NCI-H2196 (cell line): ENCODE data around the gene ESYT2.

Source experiments
- DNase-seq: peaks from one replicate; lab custom pipeline; 2025; ENCODE audit not compliant: unreplicated experiment; lab: John Stamatoyannopoulos, UW

The ESYT2 gene

DNA sequence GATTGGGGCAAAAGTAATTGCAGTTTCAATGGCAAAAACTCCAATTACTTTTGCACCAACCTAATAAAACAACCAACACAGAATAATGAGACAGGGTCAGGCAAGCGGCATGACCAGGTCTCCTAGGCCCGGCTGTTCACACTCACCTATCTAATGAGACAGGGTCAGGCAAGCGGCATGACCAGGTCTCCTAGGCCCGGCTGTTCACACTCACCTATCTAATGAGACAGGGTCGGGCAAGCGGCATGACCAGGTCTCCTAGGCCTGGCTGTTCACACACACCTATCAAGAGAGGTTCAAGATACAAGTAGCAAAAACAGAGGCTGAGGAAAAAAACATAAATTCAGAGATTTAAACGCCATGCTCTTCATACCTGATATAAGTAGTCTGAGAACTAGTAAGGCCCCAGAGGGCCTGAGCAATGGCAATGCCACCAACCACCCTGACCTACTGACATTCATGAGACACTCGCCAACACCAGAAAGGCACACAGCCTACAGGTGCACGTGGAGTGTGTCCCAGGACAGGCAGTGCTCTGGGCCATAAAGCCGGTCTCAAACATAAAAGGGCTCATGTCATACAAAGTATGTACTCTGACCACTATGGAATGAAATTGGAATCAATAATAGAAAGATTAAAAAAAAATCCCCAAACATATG lies 84.1 kb downstream of the ESYT2 start:
- DNase-seq: no peak

- DNase-seq: no peak
Observed at GRCh38 chr7:158744070-158744469, 85.2 kb downstream of the ESYT2 start.

- DNase-seq: no peak
Observed at GRCh38 chr7:158743219-158743618, 86.1 kb downstream of the ESYT2 start.

- DNase-seq: no peak
Observed at GRCh38 chr7:158742065-158742821, 87.1 kb downstream of the ESYT2 start.

- DNase-seq: no peak
Observed at GRCh38 chr7:158741294-158741666, 88.0 kb downstream of the ESYT2 start.

GRCh38 chr7:158740657-158741293 lies 88.5 kb downstream of the ESYT2 start:
- DNase-seq: no peak

DNA sequence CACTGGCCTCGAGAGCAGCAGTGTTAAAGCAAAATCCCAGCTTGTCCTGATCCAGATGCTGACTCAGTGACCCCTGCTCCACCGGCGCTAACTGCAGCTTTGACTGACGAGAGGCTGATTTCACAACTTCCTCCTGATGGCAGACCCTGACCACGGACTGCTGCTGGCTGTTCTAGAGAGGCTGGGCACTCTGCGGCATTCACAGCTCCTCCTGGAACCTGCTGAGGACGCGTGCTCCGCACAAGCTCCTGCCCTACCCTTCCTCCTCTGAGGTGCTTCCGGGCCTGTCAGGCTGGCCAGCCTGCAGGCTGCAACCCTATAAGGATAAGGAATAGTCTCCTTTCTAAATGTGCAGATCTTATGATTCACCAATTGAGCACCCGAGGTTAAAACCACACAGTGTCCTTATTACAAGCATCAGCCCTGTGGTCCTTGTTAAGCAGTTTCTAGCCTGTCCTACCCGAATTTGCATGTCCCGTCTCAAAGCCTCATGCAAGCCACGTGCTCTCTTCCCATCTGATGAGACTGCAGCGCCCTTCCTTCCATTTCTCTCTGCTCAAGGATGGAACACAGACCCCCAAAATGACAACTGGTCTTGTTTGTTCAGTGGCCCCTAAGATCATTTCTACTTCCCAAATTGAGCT lies 89.2 kb downstream of the ESYT2 start:
- no peak for DNase-seq

DNA sequence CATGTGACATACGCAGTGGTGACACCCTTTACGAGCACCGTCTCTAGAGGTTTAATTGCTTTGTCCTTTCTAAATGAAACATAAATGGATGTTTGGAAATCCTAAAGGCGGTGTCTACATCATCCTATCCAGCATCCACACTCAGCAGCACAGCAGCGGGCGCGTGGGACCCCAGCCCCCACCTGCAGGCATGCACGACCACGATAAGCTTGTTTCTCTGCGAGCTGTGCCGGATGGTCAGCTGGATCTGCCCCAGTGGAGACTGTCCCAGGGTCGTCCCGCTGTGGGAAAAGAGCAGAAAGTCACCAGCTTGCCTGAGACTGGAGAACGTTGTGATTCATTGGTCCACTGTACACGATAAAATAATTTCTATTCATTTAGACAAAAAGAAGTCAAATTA lies 90.5 kb downstream of the ESYT2 start:
- DNase-seq: no peak

DNA sequence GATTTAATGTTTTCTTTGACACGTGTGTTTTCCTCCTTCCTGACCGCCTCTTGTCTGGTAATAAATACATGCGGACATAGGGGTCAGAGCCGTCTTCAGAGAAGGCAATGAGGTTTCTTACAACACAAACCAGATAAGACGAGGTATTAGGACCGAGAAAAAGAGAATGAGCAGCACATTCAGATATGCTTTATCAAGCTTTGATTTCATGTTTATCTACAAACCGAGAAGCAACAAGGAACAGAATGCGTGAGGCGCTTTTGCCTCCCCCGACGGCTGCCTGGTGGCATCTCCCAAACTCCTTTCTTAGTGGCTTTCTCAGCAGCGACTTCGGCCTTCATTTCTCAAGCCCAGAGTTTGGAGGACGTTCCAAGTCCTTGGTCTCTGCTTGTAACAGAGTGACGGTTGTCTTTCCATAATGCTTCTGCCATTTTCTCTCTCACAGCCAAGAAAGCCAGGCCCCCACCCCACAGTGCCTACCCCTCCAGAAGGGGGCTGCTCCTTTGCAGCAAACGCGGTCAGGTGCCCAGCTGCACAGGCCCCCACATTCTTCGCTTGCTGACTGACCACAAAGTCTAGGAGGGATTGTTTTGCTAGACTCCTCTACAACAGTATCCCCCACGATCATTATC lies 92.1 kb downstream of the ESYT2 start:
- no peak for DNase-seq

DNA sequence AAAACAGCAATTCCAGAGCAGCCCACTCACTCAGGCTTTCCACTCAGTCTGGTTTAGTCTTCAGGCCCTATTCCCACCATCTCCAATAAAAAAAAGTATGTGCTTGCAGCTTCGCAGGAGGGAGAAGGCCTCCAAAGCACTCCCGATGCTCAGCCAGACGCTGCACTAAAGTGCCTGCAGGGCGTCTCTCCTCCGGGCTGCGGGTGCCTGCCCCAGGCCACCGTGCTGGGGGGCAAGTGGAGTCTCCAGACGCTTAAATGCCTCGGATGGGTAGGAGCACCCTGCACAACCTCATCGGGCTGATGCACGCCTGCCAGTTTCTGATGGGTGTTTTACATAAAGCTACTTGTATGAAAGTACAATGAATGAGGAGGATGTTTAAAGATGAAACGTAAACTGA lies 93.4 kb downstream of the ESYT2 start:
- DNase-seq: no peak

- no peak for DNase-seq
Observed at GRCh38 chr7:158734861-158735260, 94.4 kb downstream of the ESYT2 start.

DNA sequence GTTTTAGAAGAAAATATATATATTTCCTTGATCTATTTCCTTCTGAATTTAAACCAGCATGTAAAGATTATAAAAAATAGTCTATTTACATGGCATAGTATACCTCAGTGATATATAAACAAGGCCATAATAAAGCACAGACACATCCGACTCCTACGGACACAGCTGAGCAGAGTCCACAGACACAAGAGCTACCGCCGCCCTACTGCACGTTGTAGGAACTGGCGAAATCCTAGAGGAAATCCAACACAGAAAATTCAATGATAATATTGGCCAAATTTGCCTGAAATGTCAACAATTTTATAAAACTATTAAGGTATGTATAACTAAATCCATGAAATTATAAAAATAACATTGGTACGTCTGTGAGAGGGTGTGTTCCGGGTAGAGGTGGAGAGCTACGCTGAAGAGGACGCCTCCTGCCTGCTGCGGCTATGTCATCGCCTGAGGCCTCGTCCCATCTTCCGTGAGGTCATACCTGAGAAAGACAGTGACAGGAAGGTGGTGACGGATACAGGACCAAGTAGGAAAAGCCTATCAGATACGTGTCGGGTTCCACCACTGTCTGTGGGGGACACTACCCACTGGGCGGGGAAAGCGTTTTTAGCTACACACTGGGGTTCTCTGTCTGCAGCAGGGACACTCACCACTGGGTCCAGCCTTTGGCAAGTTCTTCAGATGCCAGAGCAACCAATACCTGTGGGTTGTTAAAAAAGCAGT lies 95.4 kb downstream of the ESYT2 start:
- DNase-seq: no peak

- DNase-seq: no peak
Observed at GRCh38 chr7:158733220-158733519, 96.1 kb downstream of the ESYT2 start.

- DNase-seq: no peak
Observed at GRCh38 chr7:158732494-158733219, 96.7 kb downstream of the ESYT2 start.

GRCh38 chr7:158731761-158732160 lies 97.5 kb downstream of the ESYT2 start:
- no peak for DNase-seq

DNA sequence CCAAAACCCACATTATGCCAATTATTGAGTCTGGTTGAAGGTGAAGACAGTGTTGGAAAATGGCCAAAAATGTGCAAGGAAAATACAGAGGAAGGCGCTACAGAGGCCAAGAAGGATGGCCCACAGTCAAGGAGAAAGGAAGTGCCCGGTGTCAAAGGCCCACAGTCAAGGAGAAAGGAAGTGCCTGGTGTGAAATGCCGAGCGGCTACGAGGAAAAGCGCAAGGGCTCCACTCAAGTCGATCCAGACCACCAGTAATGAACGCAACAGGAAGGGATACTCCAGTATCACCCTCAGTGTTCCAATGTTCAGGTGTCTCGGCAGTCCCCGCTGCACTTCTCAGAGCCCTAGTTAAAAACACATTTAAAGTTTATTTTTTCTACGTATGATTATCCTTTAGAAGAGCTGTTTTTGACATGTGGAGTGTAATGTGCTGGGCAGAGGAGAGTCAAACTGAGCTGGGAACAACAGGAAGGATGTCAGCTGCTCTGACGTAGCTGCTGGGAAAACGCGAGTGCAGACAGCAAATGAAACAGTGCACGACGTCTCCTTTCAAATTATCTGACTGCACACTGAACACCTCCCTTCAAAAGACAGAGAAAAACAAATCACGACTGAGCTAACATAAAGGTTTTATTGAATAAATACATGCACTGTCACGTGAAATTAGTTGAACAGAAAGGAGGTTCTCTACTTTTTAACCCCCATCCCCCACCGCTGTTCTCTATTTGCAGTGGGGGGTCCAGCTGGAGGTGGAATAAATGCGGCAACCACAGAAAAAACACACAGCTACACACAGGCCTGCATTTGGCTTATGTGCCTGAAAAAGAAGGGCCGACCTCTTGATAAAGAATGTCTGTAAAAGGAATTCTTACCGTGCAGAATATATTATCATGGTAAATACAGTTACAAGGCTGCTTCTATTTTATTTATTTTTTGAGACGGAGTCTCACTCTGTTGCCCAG lies 98.6 kb downstream of the ESYT2 start:
- DNase-seq: no peak

- no peak for DNase-seq
Observed at GRCh38 chr7:158729646-158730382, 99.5 kb downstream of the ESYT2 start.

DNA sequence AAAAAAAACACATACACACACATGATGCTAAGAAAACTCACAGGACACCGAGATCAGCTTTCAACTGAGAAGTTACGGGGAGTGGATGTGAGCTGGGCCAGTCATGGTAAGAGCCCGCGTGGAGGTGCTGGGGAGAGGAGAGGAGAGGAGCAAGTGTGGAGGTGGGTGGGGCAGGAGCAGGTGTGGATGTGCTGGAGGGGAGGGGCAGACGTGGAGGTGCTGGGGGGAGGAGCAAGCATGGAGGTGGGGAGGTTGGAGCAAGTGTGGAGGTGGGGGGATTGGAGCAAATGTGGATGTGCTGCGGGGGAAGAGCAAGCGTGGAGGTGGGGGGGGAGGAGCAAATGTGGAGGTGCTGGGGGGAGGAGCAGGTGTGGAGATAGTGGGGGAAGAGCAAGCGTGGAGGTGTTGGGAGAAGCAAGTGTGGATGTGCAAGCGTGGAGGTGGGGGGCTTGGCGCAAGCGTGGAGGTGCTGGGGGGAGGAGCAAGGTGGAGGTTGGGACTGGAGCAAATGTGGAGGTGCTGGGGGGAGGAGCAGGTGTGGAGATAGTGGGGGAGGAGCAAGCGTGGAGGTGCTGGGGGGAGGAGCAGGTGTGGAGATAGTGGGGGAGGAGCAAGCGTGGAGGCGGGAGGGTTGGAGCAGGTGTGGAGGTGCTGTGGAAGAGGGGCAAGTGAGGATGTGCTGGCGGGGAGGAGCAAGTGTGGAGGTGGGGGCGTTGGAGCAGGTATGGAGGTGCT lies 100.2 kb downstream of the ESYT2 start:
- no peak for DNase-seq
